RWPE2 (cell line): Measurements from ENCODE around the gene GBA2.

Experiments used
- ATAC-seq: fragments of 200-7000 bp; cut with Tn5 transposase; 3 replicates; pipeline ENCODE4 v1.9.1; 2021; ENCODE audit warnings: low read depth
- DNase-seq: peaks from one replicate; pipeline ENCODE4 v3.0.0-alpha.2; 2020; ENCODE audit warnings: low spot score
- H3K27ac ChIP-seq: fragments of 450-650 bp; 2 replicates; pipeline ENCODE4 v1.5.1; 2017; ENCODE audit warnings: mild to moderate bottlenecking; ENCODE audit not compliant: poor library complexity, severe bottlenecking
- H3K27me3 ChIP-seq: fragments of 250-450 bp; sonication (Bioruptor Pico); 2 replicates; pipeline ENCODE4 v1.5.1; 2021; ENCODE audit warnings: mild to moderate bottlenecking, moderate library complexity; ENCODE audit not compliant: insufficient read depth, poor library complexity, severe bottlenecking
- H3K36me3 ChIP-seq: fragments of 250-450 bp; sonication (Bioruptor Pico); 2 replicates; pipeline ENCODE4 v1.5.1; 2020; ENCODE audit warnings: low read depth, mild to moderate bottlenecking, moderate library complexity
- H3K4me1 ChIP-seq: fragments of 250-450 bp; sonication (Bioruptor Pico); 2 replicates; pipeline ENCODE4 v1.5.1; 2021; ENCODE audit warnings: mild to moderate bottlenecking, moderate library complexity; ENCODE audit not compliant: insufficient read depth, poor library complexity, severe bottlenecking
- H3K4me3 ChIP-seq: fragments of 250-450 bp; sonication (Bioruptor Pico); 2 replicates; pipeline ENCODE4 v1.5.1; 2021; ENCODE audit warnings: mild to moderate bottlenecking, moderate library complexity; ENCODE audit not compliant: severe bottlenecking
- H3K9me3 ChIP-seq: fragments of 250-450 bp; sonication (Bioruptor Pico); 2 replicates; pipeline ENCODE4 v1.5.1; 2021; ENCODE audit warnings: mild to moderate bottlenecking, moderate library complexity; ENCODE audit not compliant: severe bottlenecking
- CTCF ChIP-seq: fragments of 450-650 bp; IDR thresholded peaks from one replicate; pipeline ENCODE4 v1.5.1; 2017; ENCODE audit warnings: mild to moderate bottlenecking, moderate library complexity; ENCODE audit not compliant: poor library complexity, severe bottlenecking

Gene GBA2

DNA sequence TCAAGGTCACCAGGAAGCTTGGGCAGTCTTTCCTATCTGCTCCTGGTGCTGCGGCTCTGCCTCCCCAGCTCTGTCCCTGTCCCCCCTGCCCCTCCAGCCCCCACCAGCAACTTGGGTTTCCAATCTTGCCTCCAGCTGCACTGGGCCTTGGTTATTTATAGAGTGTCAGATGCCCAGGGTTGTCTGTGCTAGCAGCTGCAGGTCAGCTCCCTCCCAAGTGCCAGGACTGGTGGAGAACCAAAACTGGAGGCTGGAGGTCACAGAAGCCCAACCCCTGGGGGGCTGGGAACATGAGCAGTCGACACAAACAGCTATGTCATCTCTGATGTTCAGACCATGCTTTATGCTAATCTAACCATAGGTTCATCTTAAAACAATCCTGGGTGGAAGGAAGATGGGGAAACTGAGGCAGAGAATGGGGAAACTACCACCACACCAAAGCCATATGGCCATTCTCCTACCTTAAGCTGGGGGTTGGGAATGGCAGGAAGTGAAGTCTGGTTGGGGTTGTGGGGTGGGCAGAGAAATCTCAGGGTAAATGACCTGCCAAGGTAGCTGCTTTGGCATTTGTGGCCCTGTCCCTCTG is 61.0 kb downstream of the GBA2 start:
- H3K9me3 ChIP-seq = no peaks in the 10 kb centered on the region
- peak overlapping the region; percentile 54 for H3K4me3 ChIP-seq
- no peak for TF ChIP-seq CTCF
- H3K27ac ChIP-seq = peak overlapping the region; percentile 92
- H3K4me1 ChIP-seq = peaks cover 14% of the 10 kb centered on the region
- no peak for DNase-seq
- H3K27me3 ChIP-seq = no peaks in the 10 kb centered on the region
- ATAC-seq = no peak
- peaks cover 55% of the 10 kb centered on the region for H3K36me3 ChIP-seq

DNA sequence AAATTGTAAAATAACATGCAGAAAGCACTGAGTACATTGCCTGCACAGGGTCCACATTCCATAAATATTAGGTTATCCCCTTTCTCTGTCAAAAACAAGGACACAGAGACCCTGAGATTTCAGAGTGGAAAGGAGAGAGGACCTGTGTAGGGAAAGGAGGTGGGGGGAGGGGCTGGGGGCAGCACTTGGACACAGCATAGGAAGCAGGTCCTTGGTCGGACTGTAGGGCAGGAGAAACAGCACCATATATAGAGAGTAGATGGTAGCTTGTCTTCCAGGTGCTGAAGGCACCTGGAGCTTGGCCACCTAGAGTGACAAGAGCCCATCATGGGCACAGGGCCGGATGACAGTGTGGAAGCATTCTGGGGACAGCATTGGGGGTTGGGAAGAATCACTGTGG is 61.7 kb downstream of the GBA2 start:
- no peaks in the 10 kb centered on the region for H3K9me3 ChIP-seq
- H3K27me3 ChIP-seq = no peaks in the 10 kb centered on the region
- ATAC-seq (no peak), DNase-seq (no peak)
- no peak overlapping the region for H3K4me3 ChIP-seq
- TF ChIP-seq CTCF = no peak
- H3K36me3 ChIP-seq = peaks cover 63% of the 10 kb centered on the region
- peak overlapping the region; percentile 92 for H3K27ac ChIP-seq
- peaks cover 14% of the 10 kb centered on the region for H3K4me1 ChIP-seq
